NT2/D1 (cell line): ENCODE data around the gene CHMP6.
A peak's percentile ranks its signal among the peaks of the same experiment; 100 is the strongest.

Experiments used
- DNase-seq: peaks from one replicate; pipeline ENCODE4 v3.0.0-alpha.2; 2011; ENCODE audit warnings: low read depth, low spot score
- H3K27me3 ChIP-seq: 2 replicates; pipeline ENCODE4 v1.6.0; 2011; ENCODE audit warnings: mild to moderate bottlenecking; ENCODE audit not compliant: insufficient read length, insufficient read depth
- H3K36me3 ChIP-seq: 2 replicates; pipeline ENCODE4 v1.6.1; 2011; ENCODE audit warnings: mild to moderate bottlenecking, low read length, mixed read lengths; ENCODE audit not compliant: insufficient read depth, insufficient read length
- H3K4me1 ChIP-seq: 2 replicates; pipeline ENCODE4 v1.5.1; 2011; ENCODE audit not compliant: insufficient read depth, insufficient read length
- H3K4me3 ChIP-seq: 2 replicates; pipeline ENCODE4 v1.5.1; 2011; ENCODE audit warnings: low read depth; ENCODE audit not compliant: insufficient read length
- H3K9ac ChIP-seq: 2 replicates; pipeline ENCODE4 v1.6.0; 2011; ENCODE audit warnings: low read depth; ENCODE audit not compliant: insufficient read length
- H3K9me3 ChIP-seq: 2 replicates; pipeline ENCODE4 v1.5.1; 2011; ENCODE audit warnings: mild to moderate bottlenecking, low read length; ENCODE audit not compliant: insufficient read depth
- SUZ12 ChIP-seq: IDR thresholded peaks from 2 replicates; pipeline ENCODE4 v1.6.1; 2011; ENCODE audit not compliant: insufficient read length, insufficient read depth; ENCODE audit errors: extremely low read depth
- YY1 ChIP-seq: IDR thresholded peaks from 2 replicates; pipeline ENCODE4 v1.6.1; 2011; ENCODE audit not compliant: insufficient read length, insufficient read depth
- ZNF274 ChIP-seq: IDR thresholded peaks from 2 replicates; pipeline ENCODE4 v1.6.1; 2011; ENCODE audit warnings: mild to moderate bottlenecking, low read depth, low read length

CHMP6 gene

DNA sequence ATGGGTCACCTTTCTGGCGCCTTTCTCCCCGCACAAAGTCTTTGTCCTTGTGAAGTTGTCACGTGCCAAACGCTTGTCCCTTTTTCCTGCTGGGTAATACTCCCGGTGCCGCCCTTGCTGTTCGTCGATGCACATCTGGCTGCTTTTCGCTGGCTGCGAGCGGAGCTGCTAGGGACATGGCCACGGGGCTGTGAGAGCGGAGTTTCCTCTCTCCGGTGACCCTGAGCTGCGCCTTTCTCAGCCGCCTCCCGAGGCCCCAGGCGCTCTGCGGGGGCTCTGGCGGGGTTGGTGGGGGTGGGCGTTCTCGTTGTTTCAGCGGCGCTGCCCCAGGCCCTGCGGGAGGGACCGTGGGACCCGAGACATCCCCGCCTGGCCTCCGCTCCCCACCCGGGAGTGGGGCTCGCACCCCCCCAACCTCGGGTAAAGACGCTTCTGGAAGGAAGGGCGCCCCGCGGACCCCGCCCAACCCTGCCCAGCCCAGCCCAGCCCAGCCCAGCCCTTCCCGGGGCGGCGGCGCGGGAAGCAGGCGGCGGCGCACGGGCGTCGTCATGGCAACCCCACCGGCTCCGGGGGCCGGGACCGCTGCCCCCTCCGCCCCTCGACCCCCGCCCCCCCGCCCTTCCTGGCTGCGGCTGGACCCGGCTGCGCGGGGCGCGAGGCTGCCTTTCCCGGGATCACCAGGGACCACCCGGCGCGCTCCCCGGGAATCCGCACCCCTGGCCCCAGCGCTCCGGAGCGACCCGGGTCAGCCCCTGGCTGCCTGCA lies 12.3 kb downstream of the CHMP6 start:
- Histone ChIP-seq H3K4me3 (peak overlapping the region; percentile 41), H3K36me3 (peaks cover 20% of the 10 kb centered on the region), H3K9me3 (no peaks in the 10 kb centered on the region), H3K27me3 (peaks cover 16% of the 10 kb centered on the region), H3K9ac (peak overlapping the region; percentile 72), H3K4me1 (peaks cover 4% of the 10 kb centered on the region)
- no peak for TF ChIP-seq SUZ12
- no peak for TF ChIP-seq YY1
- no peak for TF ChIP-seq ZNF274
- no peak for DNase-seq

- no peak for TF ChIP-seq SUZ12
- no peak for TF ChIP-seq YY1
- TF ChIP-seq ZNF274: no peak
- H3K4me3 ChIP-seq: no peak overlapping the region
- DNase-seq: no peak
- peaks cover 6% of the 10 kb centered on the region for H3K4me1 ChIP-seq
- H3K27me3 ChIP-seq: peaks cover 16% of the 10 kb centered on the region
- no peaks in the 10 kb centered on the region for H3K36me3 ChIP-seq
- H3K9me3 ChIP-seq: peaks cover 13% of the 10 kb centered on the region; the same call in 1 of the 2 replicates
- no peak overlapping the region for H3K9ac ChIP-seq
These were observed 15.2 kb downstream of the CHMP6 start for GRCh38 chr17:81006891-81007290.

GRCh38 chr17:81008140-81008539 lies 16.5 kb downstream of the CHMP6 start:
- no peaks in the 10 kb centered on the region for H3K36me3 ChIP-seq
- H3K9me3 ChIP-seq: peaks cover 20% of the 10 kb centered on the region; the same call in 1 of the 2 replicates
- TF ChIP-seq YY1 (no peak), ZNF274 (no peak)
- no peak overlapping the region for H3K4me3 ChIP-seq
- DNase-seq: no peak
- H3K9ac ChIP-seq: no peak overlapping the region
- peaks cover 16% of the 10 kb centered on the region for H3K27me3 ChIP-seq
- H3K4me1 ChIP-seq: peaks cover 13% of the 10 kb centered on the region

- no peak for TF ChIP-seq SUZ12
- no peak for TF ChIP-seq ZNF274
- TF ChIP-seq YY1: no peak
- H3K9me3 ChIP-seq: peaks cover 20% of the 10 kb centered on the region; the same call in 1 of the 2 replicates
- no peaks in the 10 kb centered on the region for H3K36me3 ChIP-seq
- no peak overlapping the region for H3K9ac ChIP-seq
- DNase-seq: no peak
- H3K27me3 ChIP-seq: peaks cover 14% of the 10 kb centered on the region
- peaks cover 15% of the 10 kb centered on the region for H3K4me1 ChIP-seq
- no peak overlapping the region for H3K4me3 ChIP-seq
These were observed 17.5 kb downstream of the CHMP6 start for GRCh38 chr17:81009136-81009535.

- H3K4me3 ChIP-seq: no peak overlapping the region
- TF ChIP-seq SUZ12: no peak
- TF ChIP-seq YY1: no peak
- no peak for TF ChIP-seq ZNF274
- DNase-seq: no peak
- no peaks in the 10 kb centered on the region for H3K36me3 ChIP-seq
- H3K9ac ChIP-seq: no peak overlapping the region
- H3K4me1 ChIP-seq: peaks cover 13% of the 10 kb centered on the region
- H3K9me3 ChIP-seq: peaks cover 20% of the 10 kb centered on the region; the same call in 1 of the 2 replicates
- peaks cover 3% of the 10 kb centered on the region for H3K27me3 ChIP-seq
These were observed 19.3 kb downstream of the CHMP6 start for GRCh38 chr17:81010935-81011334.

GRCh38 chr17:81011951-81012350 lies 20.3 kb downstream of the CHMP6 start:
- no peaks in the 10 kb centered on the region for H3K36me3 ChIP-seq
- peaks cover 13% of the 10 kb centered on the region for H3K4me1 ChIP-seq
- no peak overlapping the region for H3K9ac ChIP-seq
- DNase-seq: no peak
- no peak overlapping the region for H3K4me3 ChIP-seq
- H3K9me3 ChIP-seq: peaks cover 28% of the 10 kb centered on the region
- H3K27me3 ChIP-seq: no peaks in the 10 kb centered on the region
- TF ChIP-seq ZNF274 (no peak), YY1 (no peak), SUZ12 (no peak)

GRCh38 chr17:81012574-81013447 lies 21.2 kb downstream of the CHMP6 start:
- no peak for TF ChIP-seq SUZ12
- no peak for TF ChIP-seq ZNF274
- TF ChIP-seq YY1: no peak

More at GRCh38 chr17:81012574-81013447, 21.2 kb downstream of the CHMP6 start:
- Histone ChIP-seq H3K36me3 (no peaks in the 10 kb centered on the region), H3K9me3 (peaks cover 32% of the 10 kb centered on the region), H3K27me3 (no peaks in the 10 kb centered on the region), H3K4me1 (peaks cover 13% of the 10 kb centered on the region), H3K4me3 (no peak overlapping the region), H3K9ac (peak overlapping the region; percentile 11)
- no peak for DNase-seq
